K562 (cell line): ENCODE results near the gene CDKN1B. TPM values are rescaled to one million over a fixed set of nuclear protein-coding genes. Genes with fewer than 3 reads are reported as not detected.

Experiments used
- ATAC-seq: fragments of 200-7000 bp; cut with Tn5 transposase; 3 replicates; pipeline ENCODE4 v1.9.1; 2020; ENCODE audit warnings: moderate library complexity
- BruUV-seq: library from RNA; stranded (reverse); fragments of 400-500 nt; replicated peaks from 2 replicates; lab custom pipeline; 2021; lab: Mats Ljungman, UMichigan
- CTCF ChIA-PET: fragments of 300-600 bp; formaldehyde crosslinking; extraction: SDS; loops from one replicate; lab custom pipeline; 2021; ENCODE audit warnings: low intra/inter-chr PET ratio; lab: Yijun Ruan, JAX
- POLR2A ChIA-PET: fragments of 300-600, 350-650 bp; sonication (Branson Sonifier 250); formaldehyde crosslinking; extraction: SDS; loops from one replicate; lab custom pipeline; 2021; ENCODE audit warnings: antibody characterized with exemption, inconsistent platforms; lab: Yijun Ruan, JAX
- DNase-seq, 4 experiments: peaks; one replicate each; pipeline versions ENCODE4 v3.0.0 to v3.0.0-alpha.2; 2011 to 2018; ENCODE audit warnings: low spot score in 3 of 4, mixed read lengths in 3 of 4; ENCODE audit errors: extremely low read depth in 1 of 4
- FAIRE-seq: peaks from 2 replicates; lab custom pipeline; 2011; peaks lifted over from hg19 to GRCh38; lab: Jason Lieb, UNC
- H2AFZ ChIP-seq: 2 replicates; pipeline ENCODE4 v1.6.0; 2011; ENCODE audit warnings: low read depth, low read length, control low read depth, inconsistent platforms
- H3K27ac ChIP-seq: fragments of 200-600 bp; 3 replicates; pipeline ENCODE4 v1.8.0; 2011; ENCODE audit warnings: low read depth, mild to moderate bottlenecking, control low read depth, inconsistent platforms, low read length, moderate library complexity, mixed read lengths; ENCODE audit errors: extremely low read depth
- H3K27me3 ChIP-seq, 2 experiments: fragments of 300-600 bp in 1 of 2; 2 replicates in 1 of 2; 3 replicates in 1 of 2; pipeline versions ENCODE4 v1.6.0 to v1.8.0; 2011; ENCODE audit warnings: inconsistent platforms in 2 of 2, low read length in 2 of 2, mild to moderate bottlenecking in 1 of 2, mixed read lengths in 1 of 2, moderate library complexity in 1 of 2; ENCODE audit not compliant: control insufficient read depth in 2 of 2, insufficient read depth in 2 of 2
- H3K36me3 ChIP-seq: fragments of 300-600 bp; 3 replicates; pipeline ENCODE4 v1.8.0; 2011; ENCODE audit warnings: mild to moderate bottlenecking, low read length, inconsistent platforms; ENCODE audit not compliant: control insufficient read depth, insufficient read depth
- H3K4me1 ChIP-seq, 2 experiments: fragments of 200-600 bp in 1 of 2; replicated peaks in 1 of 2; 2 replicates in 1 of 2; 3 replicates in 1 of 2; pipeline versions ENCODE4 v1.5.1 to v1.8.0; 2011; ENCODE audit warnings: inconsistent platforms in 2 of 2, low read length in 2 of 2, mild to moderate bottlenecking in 1 of 2, mixed read lengths in 1 of 2, moderate library complexity in 1 of 2; ENCODE audit not compliant: control insufficient read depth in 2 of 2, insufficient read depth in 2 of 2
- H3K4me2 ChIP-seq: 2 replicates; pipeline ENCODE4 v1.6.1; 2011; ENCODE audit warnings: low read length, control low read depth, inconsistent platforms, mixed read lengths; ENCODE audit not compliant: insufficient read depth
- H3K4me3 ChIP-seq: fragments of 200-600 bp; sonication (generic), shearing (Covaris generic); 2 replicates; pipeline ENCODE4 v1.5.1; 2016; ENCODE audit warnings: control low read depth, inconsistent platforms
- H3K79me2 ChIP-seq: fragments of 200-600 bp; 3 replicates; pipeline ENCODE4 v1.8.0; 2011; ENCODE audit warnings: low read length, inconsistent platforms; ENCODE audit not compliant: control insufficient read depth, insufficient read depth
- H3K9ac ChIP-seq, 2 experiments: 2 replicates each; pipeline versions ENCODE4 v1.6.0 to v1.6.1; 2011; ENCODE audit warnings: low read depth in 2 of 2, low read length in 2 of 2, control low read depth in 1 of 2, inconsistent platforms in 1 of 2, mild to moderate bottlenecking in 1 of 2, mixed read lengths in 1 of 2; ENCODE audit not compliant: insufficient read depth in 1 of 2
- H3K9me1 ChIP-seq: one replicate; pipeline ENCODE4 v1.6.0; 2011; ENCODE audit warnings: inconsistent platforms, mild to moderate bottlenecking, low read length, moderate library complexity; ENCODE audit not compliant: control insufficient read depth, insufficient read depth
- H3K9me3 ChIP-seq: replicated peaks from 2 replicates; pipeline ENCODE4 v1.5.1; 2011; ENCODE audit warnings: low read depth, low read length, inconsistent platforms; ENCODE audit not compliant: control insufficient read depth, insufficient read depth
- H4K20me1 ChIP-seq: replicated peaks from 2 replicates; pipeline ENCODE4 v1.6.1; 2011; ENCODE audit warnings: low read length, inconsistent platforms, mixed read lengths; ENCODE audit not compliant: control insufficient read depth, insufficient read depth
- E2F6 ChIP-seq, 2 experiments: IDR thresholded peaks; 2 replicates each; pipeline ENCODE4 v1.6.1; 2011; ENCODE audit warnings: borderline replicate concordance in 1 of 2, control low read depth in 1 of 2, low read depth in 1 of 2, low read length in 1 of 2, mild to moderate bottlenecking in 1 of 2, mixed read lengths in 1 of 2, moderate library complexity in 1 of 2; ENCODE audit not compliant: insufficient read depth in 1 of 2, insufficient read length in 1 of 2, poor library complexity in 1 of 2, severe bottlenecking in 1 of 2; ENCODE audit errors: extremely low read depth in 1 of 2
- ESRRA ChIP-seq: fragments of 450-650 bp; IDR thresholded peaks from 2 replicates; pipeline ENCODE4 v1.6.1; 2014; ENCODE audit warnings: low read depth, mild to moderate bottlenecking, moderate library complexity, borderline replicate concordance
- FOXM1 ChIP-seq, 2 experiments: fragments of 450-650 bp in 1 of 2; sonication (generic) in 1 of 2; formaldehyde crosslinking in 1 of 2; IDR thresholded peaks; 2 replicates each; pipeline versions ENCODE4 v1.6.1 to v1.9.0; 2017 to 2022; ENCODE audit warnings: low read depth in 2 of 2, mild to moderate bottlenecking in 2 of 2, missing genetic modification reagents in 1 of 2, moderate library complexity in 1 of 2
- HNRNPK ChIP-seq: fragments of 200-400 bp; formaldehyde crosslinking; IDR thresholded peaks from one replicate; pipeline ENCODE4 v1.6.1; 2018; ENCODE audit warnings: mild to moderate bottlenecking, low read depth, low read length; ENCODE audit not compliant: poor library complexity, severe bottlenecking
- POLR2A ChIP-seq: fragments of 450-650 bp; conservative IDR thresholded peaks from 2 replicates; pipeline ENCODE4 v1.6.1; 2016
- PRPF4 ChIP-seq: fragments of 200-400 bp; formaldehyde crosslinking; IDR thresholded peaks from one replicate; pipeline ENCODE4 v1.6.1; 2017; ENCODE audit warnings: low read length, low read depth, mild to moderate bottlenecking; ENCODE audit not compliant: insufficient read depth, poor library complexity, severe bottlenecking
- RFX7 ChIP-seq: fragments of 250-450 bp; sonication (Bioruptor Pico); IDR thresholded peaks from 2 replicates; pipeline ENCODE4 v1.5.1; 2021; ENCODE audit warnings: mild to moderate bottlenecking
- SAFB ChIP-seq: fragments of 200-400 bp; formaldehyde crosslinking; IDR thresholded peaks from 2 replicates; pipeline ENCODE4 v1.6.1; 2017; ENCODE audit warnings: low read depth, low read length, borderline replicate concordance
- SAP30 ChIP-seq: fragments of 200-600 bp; sonication (generic); IDR thresholded peaks from 2 replicates; pipeline ENCODE4 v1.6.1; 2012; ENCODE audit warnings: borderline replicate concordance, low read depth, mild to moderate bottlenecking, moderate library complexity, low read length, control low read depth, inconsistent platforms; ENCODE audit not compliant: insufficient read depth, poor library complexity, severe bottlenecking
- SPI1 ChIP-seq: IDR thresholded peaks from 2 replicates; pipeline ENCODE4 v1.6.1; 2011; ENCODE audit warnings: low read depth, low read length, control low read depth, borderline replicate concordance
- SUPT5H ChIP-seq: fragments of 450-650 bp; IDR thresholded peaks from 2 replicates; pipeline ENCODE4 v1.6.1; 2016
- UBTF ChIP-seq, 2 experiments: IDR thresholded peaks; 2 replicates each; pipeline ENCODE4 v1.6.1; 2012; ENCODE audit warnings: improper control_type of control experiment in 2 of 2, low read depth in 2 of 2, low read length in 2 of 2, borderline replicate concordance in 1 of 2
- ZNF644 ChIP-seq: fragments of 200-800 bp; sonication (Bioruptor generic); IDR thresholded peaks from 2 replicates; pipeline ENCODE4 v1.6.1; 2016; ENCODE audit warnings: low read depth, missing genetic modification characterization, missing compliant biosample characterization
- ZNF830 ChIP-seq: fragments of 250-450 bp; sonication (Bioruptor Pico); IDR thresholded peaks from 2 replicates; pipeline ENCODE4 v1.5.0; 2021; ENCODE audit warnings: mild to moderate bottlenecking
- WGBS: fragments of 100-300 bp; shearing (Covaris generic); methylation state at CpG from one replicate; pipeline ENCODE4 v1.1.6; 2016; ENCODE audit warnings: low coverage, mixed read lengths; ENCODE audit not compliant: insufficient coverage; ENCODE audit errors: missing lambda C conversion rate; 5-methylcytosine and 5-hydroxymethylcytosine counted together
- in situ Hi-C: fragments of 300-500 bp; cut with MboI; formaldehyde crosslinking; loops from 4 replicates; pipeline ENCODE4 v1.15.0; 2018; ENCODE audit warnings: inconsistent platforms, mixed read lengths
- intact Hi-C: fragments of 100-400 bp; cut with micrococcal nuclease; formaldehyde crosslinking; loops from 2 replicates; pipeline ENCODE4 v1.14.2; 2022
- polyA plus RNA-seq, 8 experiments: library from polyadenylated mRNA; depleted of rRNA in 4 of 8; stranded (reverse) in 5 of 8; unstranded in 3 of 8; fragments of >200 nt; fragmentation: Nextera tagmentation in 2 of 8; fragmentation: Illumina TruSeq in 1 of 8; extraction: Ambion mirVana in 2 of 8; extraction: Trizol in 1 of 8; gene quantifications; 2 replicates each; pipeline versions ENCODE4 v1.2.1 to v1.2.3, GENCODE V29; 2011 to 2014; ENCODE audit warnings: inconsistent platforms in 1 of 8, missing spikeins in 1 of 8
- total RNA-seq, 7 experiments: library from RNA; depleted of rRNA in 6 of 7; stranded (reverse); fragments of >200 nt in 6 of 7; fragmentation: Illumina TruSeq in 2 of 7; extraction: Trizol in 2 of 7; gene quantifications; 2 replicates each; pipeline versions ENCODE4 v1.2.1 to v1.2.3, GENCODE V29; 2011 to 2021; ENCODE audit warnings: low replicate concordance in 1 of 7

Gene CDKN1B
- total and polyA plus RNA-seq, 9 of the 15 experiments (the other 6 are each of a cell fraction or from before 2014, with no cell fraction given), result 2.6 to 35.2 (median 15.5) TPM

GRCh38 chr12:12723681-12724420, 6.7 kb downstream of the CDKN1B start (continued):
- TF ChIP-seq SPI1 (no peak), ZNF830 (CRISPR knock-in tag) (0 out of 2 replicates have a peak, but pooled peaks have one; percentile 8), RFX7 (CRISPR knock-in tag) (no peak), SAP30 (peak; percentile 28)
- TF ChIP-seq, all 486 proteins: peak for 33

GRCh38 chr12:12724421-12725085, 7.4 kb downstream of the CDKN1B start:
- BruUV-seq, result TSS peak; percentile 66
- H3K9me3 ChIP-seq, result no peaks in the 10 kb centered on the region
- peaks cover 27% of the 10 kb centered on the region for H3K36me3 ChIP-seq
- peak overlapping the region; percentile 57 for H3K4me3 ChIP-seq
- peaks cover 11 to 18% of the 10 kb centered on the region in 2 experiments; a peak in 2 of 5 replicates for H3K4me1 ChIP-seq
- H3K4me2 ChIP-seq, result peak overlapping the region; percentile 80
- H3K9ac ChIP-seq, result peak overlapping the region; percentile 94 to 98
- ChIA-PET POLR2A (interaction anchor here (0.7 to 1.7 kb wide), 3 partner anchors 10 to 487 kb away, joined by 3 to 4 read pairs (median 4); partner anchors contain the start of gene BORCS5), CTCF (no interaction called here)
- H3K79me2 ChIP-seq, result peaks cover 87% of the 10 kb centered on the region
- no peaks in the 10 kb centered on the region for H4K20me1 ChIP-seq
- H3K27ac ChIP-seq, result peak overlapping the region; percentile 97
- H3K9me1 ChIP-seq, result no peaks in the 10 kb centered on the region
- no peaks in the 10 kb centered on the region for H3K27me3 ChIP-seq
- no peak for FAIRE-seq
- H2AFZ ChIP-seq, result no peak overlapping the region
- no peak; the same call in 2 of the 3 replicates for ATAC-seq
- DNase-seq, result peak in 3 of 4 experiments; percentile 34 to 38 (median 37)
- 2% methylated on average over 15 of the region's 46 CpGs for WGBS
- intact Hi-C loops (loop anchor here (1.0 to 5.0 kb wide), 2 partner anchors 7 to 63 kb away; partner anchors contain the start of genes APOLD1 and CDKN1B), in situ Hi-C loops (loop anchor here (25.0 kb wide), 1 partner anchor 1162 kb away; no protein-coding TSS in a partner anchor)
- TF ChIP-seq ESRRA (no peak), PRPF4 (peak; percentile 43), FOXM1 (IDR thresholded peaks at IDR 0.05; ENCODE audit: low read depth) (no peak), FOXM1 (CRISPR knock-in tag; IDR thresholded peaks at IDR 0.05; ENCODE audit: low read depth) (no peak), SAFB (peak; percentile 94), SUPT5H (0 out of 2 replicates have a peak, but pooled peaks have one; percentile 46), E2F6 (IDR thresholded peaks at IDR 0.05; ENCODE audit: borderline replicate concordance in 1 of 2, extremely low read depth in 1 of 2, insufficient read depth in 1 of 2, insufficient read length in 1 of 2, low read depth in 1 of 2, low read length in 1 of 2, poor library complexity in 1 of 2, severe bottlenecking in 1 of 2) (peak in 1 of 2 experiments; percentile 4), POLR2A (peak; percentile 52; the same call in 1 of the 2 replicates), HNRNPK (no peak), UBTF (IDR thresholded peaks at IDR 0.05; ENCODE audit: borderline replicate concordance in 1 of 2, low read depth in 2 of 2, low read length in 2 of 2) (0 out of 4 replicates have a peak, but pooled peaks of 1 of the 2 experiments have one; percentile 60), ZNF644 (tag) (no peak)
